ENCODE measurements around the gene OTOG.
A peak's percentile ranks its signal among the peaks of the same experiment; 100 is the strongest.

The OTOG gene, protein sequence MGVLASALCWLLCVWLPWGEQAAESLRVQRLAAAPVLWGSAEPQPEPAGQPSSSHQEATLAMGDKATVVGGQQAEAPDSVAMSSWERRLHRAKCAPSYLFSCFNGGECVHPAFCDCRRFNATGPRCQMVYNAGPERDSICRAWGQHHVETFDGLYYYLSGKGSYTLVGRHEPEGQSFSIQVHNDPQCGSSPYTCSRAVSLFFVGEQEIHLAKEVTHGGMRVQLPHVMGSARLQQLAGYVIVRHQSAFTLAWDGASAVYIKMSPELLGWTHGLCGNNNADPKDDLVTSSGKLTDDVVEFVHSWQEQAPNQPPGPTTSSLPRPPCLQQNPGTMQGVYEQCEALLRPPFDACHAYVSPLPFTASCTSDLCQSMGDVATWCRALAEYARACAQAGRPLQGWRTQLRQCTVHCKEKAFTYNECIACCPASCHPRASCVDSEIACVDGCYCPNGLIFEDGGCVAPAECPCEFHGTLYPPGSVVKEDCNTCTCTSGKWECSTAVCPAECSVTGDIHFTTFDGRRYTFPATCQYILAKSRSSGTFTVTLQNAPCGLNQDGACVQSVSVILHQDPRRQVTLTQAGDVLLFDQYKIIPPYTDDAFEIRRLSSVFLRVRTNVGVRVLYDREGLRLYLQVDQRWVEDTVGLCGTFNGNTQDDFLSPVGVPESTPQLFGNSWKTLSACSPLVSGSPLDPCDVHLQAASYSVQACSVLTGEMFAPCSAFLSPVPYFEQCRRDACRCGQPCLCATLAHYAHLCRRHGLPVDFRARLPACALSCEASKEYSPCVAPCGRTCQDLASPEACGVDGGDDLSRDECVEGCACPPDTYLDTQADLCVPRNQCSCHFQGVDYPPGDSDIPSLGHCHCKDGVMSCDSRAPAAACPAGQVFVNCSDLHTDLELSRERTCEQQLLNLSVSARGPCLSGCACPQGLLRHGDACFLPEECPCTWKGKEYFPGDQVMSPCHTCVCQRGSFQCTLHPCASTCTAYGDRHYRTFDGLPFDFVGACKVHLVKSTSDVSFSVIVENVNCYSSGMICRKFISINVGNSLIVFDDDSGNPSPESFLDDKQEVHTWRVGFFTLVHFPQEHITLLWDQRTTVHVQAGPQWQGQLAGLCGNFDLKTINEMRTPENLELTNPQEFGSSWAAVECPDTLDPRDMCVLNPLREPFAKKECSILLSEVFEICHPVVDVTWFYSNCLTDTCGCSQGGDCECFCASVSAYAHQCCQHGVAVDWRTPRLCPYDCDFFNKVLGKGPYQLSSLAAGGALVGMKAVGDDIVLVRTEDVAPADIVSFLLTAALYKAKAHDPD (N-terminal part only)

DNA sequence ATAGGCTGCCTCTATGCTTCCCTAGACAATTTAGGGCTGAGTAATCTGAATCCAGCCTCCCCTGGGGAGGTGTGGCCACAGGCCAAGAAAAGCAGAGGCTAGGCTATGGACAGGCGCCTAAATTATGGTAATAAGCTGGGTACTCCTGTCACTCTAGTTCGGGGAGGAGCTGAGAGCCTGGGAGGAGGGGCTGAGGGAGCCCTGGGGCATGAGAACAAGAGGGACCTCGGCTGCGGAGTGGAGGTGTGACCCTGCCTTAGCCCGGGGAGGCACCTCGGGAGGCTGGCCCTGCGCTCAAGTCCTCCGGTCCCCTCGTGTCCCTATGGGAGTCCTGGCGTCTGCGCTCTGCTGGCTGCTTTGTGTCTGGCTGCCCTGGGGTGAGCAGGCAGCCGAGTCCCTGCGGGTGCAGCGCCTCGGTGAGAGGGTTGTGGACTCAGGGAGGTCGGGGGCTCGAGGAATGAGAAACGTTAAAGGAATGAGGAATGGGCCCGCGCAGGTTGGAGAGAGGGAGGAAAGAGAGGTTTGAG is at the start of gene OTOG:
Gene OTOG, plus strand, starts transcription at position 209 of the 527 bp plus-strand sequence. Its CDS starts 114 bp downstream, at position 323.
- no peak for DNase-seq (ENCODE audit: low read depth in 3 of 3)

DNA sequence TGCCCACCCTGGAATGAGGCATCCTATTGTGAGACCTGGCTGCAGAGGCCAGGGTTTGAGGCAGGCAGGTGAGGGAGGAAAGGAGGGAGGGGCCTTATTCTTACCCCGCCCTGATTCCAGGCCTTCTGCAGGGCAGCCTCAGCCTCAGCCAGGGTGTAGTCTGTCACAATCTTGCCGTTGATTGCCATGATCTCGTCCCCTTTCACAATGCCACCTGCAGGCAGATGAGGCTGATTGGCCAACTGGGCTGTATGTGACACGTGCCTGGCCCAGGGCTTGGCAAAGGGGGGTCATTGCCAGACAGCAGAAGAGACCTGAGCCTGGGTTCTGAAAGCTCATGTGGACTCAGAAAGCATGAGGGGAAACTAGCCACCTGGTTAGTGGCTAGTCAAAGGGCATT is 49.0 kb upstream of the OTOG start:
- DNase-seq (ENCODE audit: low read depth in 3 of 3), result no peak

DNA sequence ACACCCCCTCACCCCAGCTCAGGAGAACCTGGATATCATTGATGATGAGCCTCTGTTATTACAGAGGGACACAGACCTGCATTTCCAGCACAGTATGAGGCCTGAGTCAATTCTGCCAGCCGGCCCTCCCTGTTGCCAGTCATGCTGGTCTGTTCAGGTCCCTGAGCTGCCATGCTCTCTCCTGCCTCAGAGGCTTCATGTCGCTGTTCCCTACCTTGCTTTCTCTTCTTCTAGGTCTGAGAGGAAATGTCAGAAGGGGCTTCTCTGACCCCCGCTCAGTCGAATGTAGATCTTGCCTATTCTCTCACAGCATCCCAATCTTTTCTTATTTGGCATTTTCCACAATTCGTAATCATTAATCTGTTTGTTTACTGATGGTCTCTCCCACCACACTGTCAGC is 48.6 kb upstream of the OTOG start:
- DNase-seq (ENCODE audit: low read depth in 3 of 3), result no peak

DNA sequence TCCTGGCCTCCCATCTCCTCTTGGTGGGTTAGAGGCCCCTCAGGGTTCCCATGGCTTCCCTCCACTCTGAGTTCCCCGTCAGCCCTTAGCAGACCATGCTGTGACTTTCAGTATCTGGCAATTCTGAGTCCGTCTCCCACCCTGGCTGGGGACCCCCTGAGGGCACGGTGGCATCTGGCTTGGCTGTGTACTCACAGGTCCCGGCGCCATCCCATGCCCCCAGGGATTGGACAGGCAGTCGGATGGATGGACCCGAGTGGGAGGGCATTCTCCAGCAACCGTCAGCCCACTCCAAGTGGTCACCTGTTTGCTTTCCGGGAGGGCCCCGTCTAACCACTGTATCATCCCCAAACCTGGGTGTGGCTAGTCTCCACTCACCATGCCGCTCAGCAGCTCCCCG is 46.4 kb upstream of the OTOG start:
- no peak for DNase-seq (ENCODE audit: low read depth in 3 of 3)

DNA sequence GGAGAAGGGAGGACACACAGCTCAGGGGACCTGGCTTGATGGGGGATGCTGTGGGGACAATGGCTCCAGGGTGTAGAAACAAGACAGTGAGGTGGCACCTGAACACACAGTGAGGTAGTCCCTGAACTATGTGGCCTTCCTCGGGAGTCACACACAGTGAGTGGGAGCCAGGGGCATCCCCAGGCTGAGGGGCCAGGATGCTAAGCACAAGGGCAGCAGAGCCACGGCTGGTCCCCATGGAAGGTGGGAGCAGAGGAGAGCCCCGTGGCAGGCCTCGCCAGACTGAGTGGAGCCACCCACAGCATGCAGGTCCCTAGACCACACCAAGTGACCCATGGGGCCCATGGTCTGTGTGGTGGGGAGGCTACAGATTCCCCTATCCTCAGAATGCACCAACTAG is 44.4 kb upstream of the OTOG start:
- DNase-seq (ENCODE audit: low read depth in 3 of 3), result no peak

DNA sequence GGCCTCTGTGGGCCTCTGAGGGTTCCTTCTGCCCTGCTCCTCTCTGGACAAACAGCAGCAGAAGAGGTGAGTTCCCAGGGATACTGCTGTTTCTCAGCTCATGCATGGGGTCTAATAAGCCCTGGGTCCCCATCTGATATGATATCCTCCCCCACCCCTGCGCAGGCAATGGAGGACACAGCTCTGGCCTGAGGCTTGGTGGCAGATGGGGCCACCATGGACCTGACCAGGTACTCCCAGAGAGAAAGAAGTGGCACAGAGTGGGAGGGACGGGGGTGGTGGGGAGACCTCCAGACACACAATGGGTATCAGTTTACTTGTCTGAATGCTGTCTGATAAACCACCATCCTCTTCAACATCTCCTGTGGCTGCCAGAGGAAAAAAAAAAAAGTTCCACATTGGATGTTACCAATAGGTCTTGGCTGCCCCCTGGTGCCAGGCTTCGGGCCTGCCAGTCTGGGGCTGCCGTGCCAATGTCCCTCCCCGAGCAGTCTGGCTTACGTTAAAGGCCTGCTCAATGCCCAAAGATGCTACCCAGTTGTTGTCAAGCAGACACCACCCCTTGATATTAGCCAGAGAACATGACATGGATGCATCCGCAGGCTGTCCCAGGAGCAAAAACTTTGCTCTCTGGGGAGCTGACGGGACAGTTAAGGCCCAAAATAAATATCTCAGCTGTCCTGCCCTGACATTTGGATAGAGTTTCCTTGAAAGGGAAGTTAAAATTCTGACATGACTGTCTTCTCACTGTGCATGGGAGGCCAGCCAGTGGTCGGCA is 42.5 kb upstream of the OTOG start:
- peak; percentile 56 to 78 (median 71) for DNase-seq (ENCODE audit: low read depth in 3 of 3)

DNA sequence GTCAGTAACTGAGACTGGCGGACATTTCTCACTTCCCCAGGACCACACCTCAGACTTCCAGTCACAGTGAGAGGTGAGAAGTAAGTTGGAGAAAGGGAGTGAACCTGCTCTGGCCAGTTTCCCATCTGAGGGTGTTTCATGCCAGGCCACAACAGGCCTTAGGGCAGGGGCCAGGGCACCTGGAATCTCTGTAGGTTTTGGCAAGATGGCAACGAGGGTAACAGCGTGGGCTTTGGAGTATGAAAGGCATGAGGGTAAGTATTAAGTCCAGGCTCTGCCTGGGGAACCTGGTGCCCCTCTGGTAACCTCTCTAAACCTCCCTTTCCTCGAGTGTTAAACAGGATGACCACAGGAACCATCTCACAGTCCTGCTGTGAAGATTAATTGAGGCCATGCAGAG is 41.9 kb upstream of the OTOG start:
- DNase-seq (ENCODE audit: low read depth in 3 of 3), result no peak

DNA sequence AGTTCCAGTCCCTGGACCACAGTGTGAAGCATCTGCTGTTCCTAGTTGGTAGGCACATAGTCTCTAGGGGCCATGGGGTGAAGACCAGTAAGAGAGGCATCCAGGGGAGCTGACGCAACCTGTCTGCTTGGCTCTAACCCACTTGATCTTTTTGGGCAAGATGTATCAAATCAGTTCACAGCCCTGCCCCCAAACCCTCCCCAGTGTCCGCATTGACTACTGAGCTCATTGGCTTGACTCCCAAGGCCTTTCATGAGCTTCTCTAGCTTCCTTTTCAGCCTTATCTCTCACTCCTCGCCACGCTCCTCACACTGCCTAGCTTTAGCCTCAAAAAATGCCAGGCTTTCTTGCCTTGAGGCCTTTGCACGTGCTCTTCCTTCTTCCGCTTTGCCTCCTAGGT is 40.7 kb upstream of the OTOG start:
- no peak for DNase-seq (ENCODE audit: low read depth in 3 of 3)

DNA sequence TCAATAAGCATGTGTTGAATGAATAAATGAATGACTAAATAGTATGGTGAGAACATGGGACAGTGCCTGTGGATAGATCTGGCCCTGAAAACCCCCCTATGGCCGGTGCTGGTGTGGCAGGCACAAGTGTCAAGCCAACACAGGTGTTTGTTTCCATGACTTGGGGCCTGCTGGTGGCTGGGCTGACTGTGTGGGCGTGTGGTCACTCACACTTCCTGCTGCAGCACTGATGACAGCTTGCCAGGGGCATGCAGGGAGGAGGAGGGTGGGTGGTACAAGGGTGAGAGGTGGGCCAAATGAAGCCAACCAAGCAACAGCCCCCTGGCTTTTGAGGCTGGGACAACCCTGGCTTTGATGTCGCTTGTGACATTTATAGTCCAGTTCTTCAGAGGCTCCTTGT is 40.1 kb upstream of the OTOG start:
- no peak for DNase-seq (ENCODE audit: low read depth in 3 of 3)

DNA sequence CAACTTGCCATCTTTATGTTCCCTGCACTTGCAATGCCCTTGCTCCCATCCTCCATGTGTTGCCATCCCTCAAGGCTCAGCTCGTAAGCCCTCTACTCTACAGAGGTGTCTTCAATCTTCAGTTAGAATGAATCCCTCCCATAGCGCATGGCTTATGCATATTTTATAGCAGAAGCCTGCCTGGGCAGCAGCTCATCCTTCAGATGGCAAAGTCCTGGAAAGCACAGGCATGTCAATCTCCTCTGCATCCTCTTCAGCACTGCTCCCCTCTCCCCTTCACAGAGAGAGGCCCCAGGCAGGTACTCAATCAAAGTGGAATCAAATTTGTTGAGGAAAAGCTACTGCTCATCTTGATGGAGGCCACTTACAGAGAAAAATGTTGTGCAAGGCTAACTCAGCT is 39.3 kb upstream of the OTOG start:
- DNase-seq (ENCODE audit: low read depth in 3 of 3), result no peak

DNA sequence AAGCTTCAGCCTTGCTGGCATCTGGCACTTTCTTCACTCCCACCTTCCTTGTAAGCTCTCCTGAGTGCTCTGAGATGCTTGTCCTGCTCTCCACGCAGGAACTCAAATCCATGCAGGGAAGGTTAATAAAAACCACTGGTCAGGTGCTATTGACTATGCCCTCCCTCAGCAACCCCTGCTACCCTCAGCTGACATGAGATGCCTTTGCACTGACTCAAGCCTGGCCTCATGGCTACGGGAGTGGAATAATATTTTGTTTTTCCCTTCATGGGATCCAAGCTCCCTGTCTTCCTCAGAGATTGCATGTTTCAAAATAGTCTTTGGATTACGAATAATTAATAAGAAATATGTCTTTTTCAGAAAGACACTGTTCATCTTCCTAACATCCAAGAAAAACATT is 38.8 kb upstream of the OTOG start:
- DNase-seq (ENCODE audit: low read depth in 3 of 3), result no peak

DNA sequence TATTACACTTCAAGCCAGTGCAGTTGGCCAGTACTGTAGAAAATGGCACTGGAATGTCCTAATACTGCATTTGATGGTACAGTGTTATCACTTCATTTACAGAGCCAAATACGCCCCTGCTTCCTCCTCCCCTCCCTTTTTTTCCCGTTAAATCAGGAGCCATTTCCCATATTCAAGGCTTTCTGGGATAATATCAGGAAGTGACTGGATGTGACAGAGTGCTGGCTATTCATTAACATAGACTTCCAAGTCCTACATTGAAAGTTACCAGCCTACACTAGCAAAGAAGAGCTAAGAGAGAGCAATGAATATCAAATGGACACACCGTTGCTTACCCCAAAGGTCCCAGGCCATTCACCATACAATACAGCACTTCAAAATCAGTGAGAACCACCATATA is 38.3 kb upstream of the OTOG start:
- no peak for DNase-seq (ENCODE audit: low read depth in 3 of 3)

DNA sequence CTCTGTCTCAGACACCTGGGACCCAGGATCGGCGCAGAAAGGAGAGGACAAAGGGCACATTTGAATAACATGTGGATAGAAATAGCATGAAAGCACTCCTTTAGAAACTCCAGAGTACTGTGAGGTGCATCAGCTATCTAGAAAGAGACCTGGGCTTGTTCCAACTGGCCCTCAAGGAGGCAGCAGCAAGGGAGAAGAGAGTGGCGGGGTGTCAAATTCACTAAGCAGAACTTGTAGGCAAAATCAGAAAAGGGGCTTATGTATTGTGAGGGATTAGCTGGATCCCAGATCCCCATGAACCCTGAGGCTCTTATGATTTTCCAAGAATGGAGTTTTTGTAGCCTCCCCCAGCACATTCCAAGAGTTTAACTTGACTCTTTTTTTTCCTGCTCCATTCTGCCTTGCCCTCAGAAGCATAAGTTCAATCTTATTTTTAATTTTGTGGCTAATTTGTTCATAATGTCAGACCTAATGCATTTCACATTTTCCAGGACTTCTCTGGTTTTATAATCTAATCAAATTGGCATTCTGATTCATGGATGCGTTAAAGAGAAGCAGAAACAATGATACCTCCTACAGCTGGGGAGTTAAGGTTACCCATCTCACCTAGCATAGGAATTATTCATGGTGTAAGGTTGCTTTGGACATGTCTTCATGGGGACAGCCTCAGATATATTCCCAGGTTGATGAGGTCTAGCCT is 36.4 kb upstream of the OTOG start:
- no peak for DNase-seq (ENCODE audit: low read depth in 3 of 3)

DNA sequence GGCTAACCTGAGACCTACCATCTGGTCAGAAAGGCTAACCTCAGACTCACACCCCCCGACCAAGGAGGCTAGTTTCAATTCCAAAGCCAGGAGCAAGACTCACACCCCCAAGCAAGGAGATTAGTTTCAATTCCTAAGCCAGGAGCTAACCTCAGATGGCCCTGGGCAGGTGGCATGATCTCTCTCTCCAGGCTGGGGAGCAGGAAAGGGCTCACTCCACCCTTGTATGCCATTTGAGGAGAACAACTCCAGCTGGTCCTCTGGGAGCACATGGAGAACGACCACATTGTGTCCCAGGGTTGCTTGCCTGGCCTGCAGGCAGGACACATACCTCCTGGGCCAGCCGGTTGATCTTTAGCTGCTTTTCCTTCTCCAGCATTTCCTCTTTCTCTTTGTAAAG is 35.5 kb upstream of the OTOG start:
- no peak for DNase-seq (ENCODE audit: low read depth in 3 of 3)

DNA sequence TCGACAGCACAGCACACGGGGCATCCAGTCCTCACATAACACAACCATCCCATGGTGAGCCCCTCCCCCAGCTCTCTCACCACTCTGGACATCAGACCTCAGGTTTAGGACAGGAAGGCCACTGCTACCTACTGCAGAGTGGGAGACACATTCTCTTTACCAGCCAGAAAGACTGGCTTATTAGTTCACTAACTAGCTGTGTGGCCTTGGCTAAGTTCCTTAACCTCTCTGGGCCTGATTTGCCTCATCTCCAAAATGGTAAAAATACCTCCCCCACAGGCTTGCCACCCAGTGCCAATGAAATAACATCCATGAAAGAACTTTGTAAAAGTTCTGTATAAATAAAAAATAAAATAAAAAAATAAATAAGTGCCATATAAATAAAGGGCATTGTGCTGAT is 35.0 kb upstream of the OTOG start:
- no peak for DNase-seq (ENCODE audit: low read depth in 3 of 3)

DNA sequence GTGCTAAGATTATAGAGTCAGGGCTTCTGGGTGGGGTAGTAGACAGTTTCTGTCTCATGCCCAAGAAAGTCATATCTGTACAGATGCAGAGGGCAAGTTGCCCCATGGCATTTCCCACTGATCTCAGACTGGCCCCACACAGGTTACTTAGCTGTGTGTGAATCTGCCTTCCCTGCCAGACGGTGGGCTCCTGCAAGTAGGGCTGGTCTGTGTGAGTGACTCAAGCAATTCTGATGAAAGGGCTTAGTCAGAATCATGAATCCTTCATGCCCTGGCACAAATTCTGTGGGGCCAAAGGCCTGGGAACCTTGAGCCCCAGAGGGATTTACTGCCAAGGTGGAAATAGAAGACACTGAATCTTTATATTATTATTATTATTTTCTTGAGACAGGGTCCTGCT is 33.2 kb upstream of the OTOG start:
- no peak for DNase-seq (ENCODE audit: low read depth in 3 of 3)

DNA sequence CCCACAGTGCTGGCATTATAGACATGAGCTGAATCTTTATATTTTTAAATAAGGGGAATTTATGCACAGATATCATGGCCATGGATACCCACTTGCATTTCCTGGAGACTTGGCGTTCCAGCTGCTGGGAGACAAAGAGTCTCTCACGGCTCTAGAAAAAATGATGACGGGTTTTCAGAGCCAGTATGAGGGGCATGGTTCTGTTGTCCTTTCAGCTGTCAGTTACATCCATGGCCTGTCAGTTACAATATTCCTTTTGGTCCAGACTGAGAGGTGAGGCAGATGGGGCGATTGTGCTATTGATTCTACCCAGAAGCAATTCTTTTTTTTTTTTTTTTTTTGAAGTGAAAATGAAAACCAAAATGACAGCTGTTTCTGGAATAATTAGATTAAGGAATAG is 32.6 kb upstream of the OTOG start:
- no peak for DNase-seq (ENCODE audit: low read depth in 3 of 3)

DNA sequence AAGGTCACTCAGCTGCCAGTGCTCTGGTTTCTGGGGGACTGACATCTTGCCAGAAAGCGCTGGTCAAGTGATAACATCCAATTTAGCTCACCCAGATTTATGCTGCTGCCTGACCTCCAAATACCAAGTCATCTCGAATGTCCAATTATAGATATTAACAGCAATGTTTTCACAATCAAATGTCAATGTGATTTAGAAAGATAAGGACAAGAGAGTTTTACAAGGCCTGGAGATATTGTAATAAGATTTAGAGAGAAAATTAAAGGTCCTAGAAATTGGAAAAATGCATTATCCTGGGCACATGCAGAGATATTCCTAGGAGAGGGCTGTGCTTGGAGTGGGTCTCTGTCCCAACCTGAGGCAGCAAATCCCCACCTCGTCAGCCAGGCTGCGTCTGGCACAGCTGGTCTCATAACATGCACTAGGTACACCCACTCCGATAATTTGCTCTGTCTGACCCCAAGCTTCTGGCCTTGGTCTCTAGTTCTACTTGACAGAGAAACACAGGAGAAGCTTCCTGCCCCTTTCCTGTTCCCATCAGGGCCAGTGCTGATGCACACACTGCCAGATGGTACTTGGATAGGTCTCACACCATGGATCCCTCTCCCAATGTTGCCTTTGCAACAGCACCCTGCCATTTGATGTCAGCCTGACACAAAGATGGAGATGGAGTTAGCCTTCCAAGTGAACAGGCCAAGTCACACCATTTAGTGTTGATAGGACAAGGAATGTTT is 31.4 kb upstream of the OTOG start:
- no peak for DNase-seq (ENCODE audit: low read depth in 3 of 3)

DNA sequence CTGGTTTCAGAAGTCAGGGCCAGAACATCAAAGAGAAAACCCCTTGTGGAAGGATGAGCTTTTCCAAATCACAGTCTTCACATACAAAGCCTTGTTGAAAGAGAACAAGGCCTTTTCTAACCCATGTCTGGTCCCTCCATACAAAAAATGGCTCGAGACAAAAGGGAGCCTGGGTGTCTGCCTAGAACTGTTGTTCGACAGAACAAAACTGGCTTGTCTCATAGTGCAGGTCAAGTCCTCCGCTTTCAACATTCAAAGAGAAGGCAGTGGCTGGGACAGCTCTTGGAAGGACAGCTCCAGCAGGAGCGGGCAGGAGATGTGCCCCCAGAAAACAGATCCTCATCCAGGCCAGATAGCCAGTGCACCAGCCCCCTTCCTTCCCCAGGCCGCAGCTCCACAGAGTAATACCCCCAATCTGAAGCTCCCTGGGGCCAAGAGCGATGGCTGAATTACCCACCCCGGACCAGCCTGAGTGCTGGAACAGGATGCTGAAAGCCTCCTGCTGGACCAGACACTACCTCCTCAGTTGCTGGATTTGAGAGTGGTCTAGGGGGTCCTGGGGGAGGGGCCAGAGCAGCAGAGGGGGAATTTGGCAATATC is 30.4 kb upstream of the OTOG start:
- no peak for DNase-seq (ENCODE audit: low read depth in 3 of 3)

All from stimulated activated CD4-positive, alpha-beta T cell treated with anti-CD3 and anti-CD28 coated beads, TNF-alpha, amount 100 ng/mL, for 48 hours (primary cell).